Measurements from ENCODE around the gene SPCS3.
A peak's percentile ranks its signal among the peaks of the same experiment; 100 is the strongest.

Gene SPCS3

GRCh38 chr4:176350671-176351070 is 30.9 kb downstream of the SPCS3 start:
- no peak for DNase-seq (ENCODE audit: low spot score)

GRCh38 chr4:176354884-176355283 is 35.1 kb downstream of the SPCS3 start:
- no peak for DNase-seq (ENCODE audit: low spot score)

DNA sequence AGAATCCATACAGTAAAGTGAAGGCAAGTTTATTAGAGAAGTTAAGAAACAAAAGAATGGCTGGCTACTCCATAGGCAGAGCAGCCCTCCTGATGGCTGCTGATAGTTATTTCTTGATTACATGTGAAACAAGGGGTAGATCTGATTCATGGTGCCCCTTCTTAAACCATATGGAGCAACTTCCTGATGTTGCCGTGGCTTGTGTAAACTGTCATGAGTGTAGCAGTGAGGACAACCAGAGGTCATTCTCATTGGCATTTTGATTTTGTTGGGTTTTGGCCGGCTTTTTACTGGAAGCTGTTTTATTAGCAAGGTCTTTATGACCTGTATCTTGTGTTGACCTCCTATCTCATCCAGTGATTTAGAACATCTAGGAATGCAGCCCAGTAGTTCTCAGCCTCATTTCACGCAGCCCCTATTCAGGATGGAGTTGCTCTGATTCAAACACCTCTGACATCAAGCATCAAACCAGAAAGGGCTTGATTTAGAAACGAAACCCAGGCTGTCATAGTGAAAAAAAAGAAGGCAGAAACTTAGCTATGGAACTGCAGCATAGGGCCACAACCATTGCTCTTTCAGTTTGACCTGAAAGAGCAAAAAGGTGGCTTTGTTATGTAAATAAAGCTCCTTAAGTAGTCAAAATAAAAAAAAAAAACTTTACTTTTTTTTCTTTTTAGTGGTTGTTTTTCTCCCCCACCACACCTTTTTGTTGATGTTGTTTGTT is 37.8 kb downstream of the SPCS3 start:
- DNase-seq (ENCODE audit: low spot score): no peak

DNA sequence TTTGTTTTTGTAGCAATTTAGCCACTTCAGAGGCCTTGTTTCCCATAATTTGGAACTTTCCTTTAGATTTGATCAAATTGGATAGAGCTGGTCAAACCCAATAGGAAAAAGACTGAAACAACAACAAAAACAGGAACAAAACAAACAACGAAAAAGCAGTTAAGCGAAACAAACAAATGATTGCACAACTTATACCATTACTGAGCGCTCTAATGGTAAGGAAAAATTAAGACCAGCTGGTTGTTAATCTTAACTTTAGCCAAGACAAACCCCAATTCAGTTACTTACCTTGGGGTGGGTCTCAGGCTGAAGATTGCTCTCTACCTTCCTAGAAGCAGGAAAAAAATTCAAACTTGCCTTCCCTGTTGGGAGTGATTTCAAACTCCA is 38.3 kb downstream of the SPCS3 start:
- DNase-seq (ENCODE audit: low spot score): no peak

DNA sequence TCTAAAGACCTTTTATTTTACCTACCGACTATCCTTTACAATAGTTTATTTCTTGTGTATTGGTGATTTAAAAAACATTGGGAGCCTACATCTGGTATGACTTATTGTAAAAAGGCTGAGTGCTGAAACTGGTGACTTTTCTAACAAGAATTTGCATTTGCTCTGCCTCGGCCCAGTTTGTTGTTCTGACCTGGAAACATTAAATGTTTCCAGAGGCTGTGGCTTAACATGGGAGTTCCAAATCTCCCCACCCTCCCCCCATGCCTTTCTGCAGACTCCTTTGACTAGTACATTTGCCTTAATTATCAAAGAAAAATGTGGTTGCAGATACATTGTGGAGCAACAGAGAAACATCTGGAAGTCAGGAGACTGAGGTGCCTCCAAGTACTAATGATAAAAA is 39.8 kb downstream of the SPCS3 start:
- DNase-seq (ENCODE audit: low spot score): no peak

DNA sequence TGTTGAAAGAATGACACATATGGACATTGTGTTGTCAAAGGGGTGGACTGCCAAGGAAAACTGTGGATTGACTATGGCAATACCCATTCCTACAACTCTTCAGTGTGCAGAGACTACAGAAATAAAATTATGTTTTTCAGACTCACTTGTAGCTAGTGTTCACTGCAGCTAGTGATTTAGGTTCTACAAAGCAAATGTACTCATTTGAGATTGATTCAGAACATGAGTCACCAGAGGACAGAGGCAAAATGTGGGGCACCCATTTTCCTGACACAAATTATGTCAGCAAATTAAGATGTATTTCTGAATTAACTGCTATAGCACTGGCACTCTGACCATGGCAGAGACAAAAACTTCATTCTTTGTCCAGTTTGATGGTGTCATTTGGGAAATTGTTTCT is 40.7 kb downstream of the SPCS3 start:
- DNase-seq (ENCODE audit: low spot score): no peak

DNA sequence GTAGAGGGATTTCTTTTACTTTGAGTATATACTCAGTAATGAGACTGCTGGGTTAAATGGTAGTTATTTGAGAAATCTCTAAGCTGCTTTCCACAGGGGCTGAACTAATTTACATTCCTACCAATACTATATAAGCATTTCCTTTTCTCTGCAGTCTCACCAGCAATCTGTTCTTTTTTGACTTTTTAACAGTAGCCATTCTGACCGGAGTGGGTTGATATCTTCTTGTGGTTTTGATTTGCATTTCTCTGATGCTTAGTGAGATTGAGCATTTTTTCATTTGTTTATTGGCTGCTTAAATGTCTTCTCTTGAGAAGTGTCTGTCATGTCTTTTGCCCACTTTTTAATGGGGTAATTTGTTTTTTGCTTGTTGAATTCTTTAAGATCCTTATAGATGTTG is 43.3 kb downstream of the SPCS3 start:
- no peak for DNase-seq (ENCODE audit: low spot score)

GRCh38 chr4:176367771-176368465 is 48.2 kb downstream of the SPCS3 start:
- DNase-seq (ENCODE audit: low spot score): no peak

DNA sequence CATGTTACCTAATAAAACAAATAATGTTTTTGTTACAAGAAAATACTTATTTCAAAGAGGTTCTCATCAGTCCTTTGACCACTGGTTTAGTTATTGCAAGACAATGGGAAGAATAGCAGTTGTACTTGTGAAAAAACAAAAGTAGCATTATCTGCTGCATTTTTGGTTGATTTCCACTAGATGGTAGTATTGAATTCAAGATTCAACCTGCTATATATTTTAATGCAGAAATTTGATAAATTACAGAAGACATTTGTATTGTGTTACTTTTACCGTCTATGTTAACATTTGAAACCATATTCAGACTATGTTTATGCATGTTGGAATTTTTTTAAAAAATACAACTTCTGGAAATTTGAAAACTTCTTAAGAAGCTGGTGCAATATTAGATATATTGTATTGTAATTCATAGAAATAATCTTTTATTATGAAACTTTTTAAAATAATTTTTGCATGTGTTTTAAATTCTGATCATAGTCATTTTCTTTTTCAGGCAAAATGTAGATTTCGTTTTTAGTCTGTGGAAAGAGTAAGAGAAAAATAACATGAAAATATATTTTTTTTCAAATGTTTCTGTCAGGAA is 56.4 kb downstream of the SPCS3 start:
- peak; percentile 16 for DNase-seq (ENCODE audit: low spot score)

- peak; percentile 62 for DNase-seq (ENCODE audit: low spot score)
These were observed 58.0 kb downstream of the SPCS3 start for GRCh38 chr4:176377780-176378179.

- DNase-seq (ENCODE audit: low spot score): no peak
These were observed 60.8 kb downstream of the SPCS3 start for GRCh38 chr4:176380352-176381157.
